ENCODE results near the gene TMED5. TPM values are rescaled to one million over a fixed set of nuclear protein-coding genes. Genes with fewer than 3 reads are reported as not detected.

TMED5 gene
- total RNA-seq, 1 donor, result 50.3 TPM

DNA sequence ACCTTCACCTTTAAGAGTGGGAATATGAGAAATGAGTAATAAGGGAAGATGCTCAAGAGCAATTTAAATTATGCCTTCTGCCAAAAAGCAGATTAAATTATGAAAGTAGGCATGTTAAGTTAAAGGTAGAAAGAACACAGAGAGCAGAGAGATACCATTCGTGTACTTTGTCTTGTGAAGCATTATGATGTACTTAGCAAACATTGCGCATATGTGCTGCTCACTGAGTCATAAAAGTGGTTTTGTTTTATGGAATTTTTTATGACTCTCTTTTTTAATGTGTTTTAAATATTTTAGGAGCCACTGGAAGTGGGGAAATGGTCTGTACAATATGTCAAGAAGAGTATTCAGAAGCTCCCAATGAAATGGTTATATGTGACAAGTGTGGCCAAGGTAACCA, 65.8 kb downstream of the TMED5 start:
- H3K4me2 ChIP-seq (ENCODE audit: insufficient read depth, low read length), result peak overlapping the region; percentile 21
- H3K9me3 ChIP-seq (ENCODE audit: low read depth, low read length), result no peaks in the 10 kb centered on the region
- H3K27me3 ChIP-seq (ENCODE audit: insufficient read depth, low read length), result no peaks in the 10 kb centered on the region
- TF ChIP-seq, protein P1, sequence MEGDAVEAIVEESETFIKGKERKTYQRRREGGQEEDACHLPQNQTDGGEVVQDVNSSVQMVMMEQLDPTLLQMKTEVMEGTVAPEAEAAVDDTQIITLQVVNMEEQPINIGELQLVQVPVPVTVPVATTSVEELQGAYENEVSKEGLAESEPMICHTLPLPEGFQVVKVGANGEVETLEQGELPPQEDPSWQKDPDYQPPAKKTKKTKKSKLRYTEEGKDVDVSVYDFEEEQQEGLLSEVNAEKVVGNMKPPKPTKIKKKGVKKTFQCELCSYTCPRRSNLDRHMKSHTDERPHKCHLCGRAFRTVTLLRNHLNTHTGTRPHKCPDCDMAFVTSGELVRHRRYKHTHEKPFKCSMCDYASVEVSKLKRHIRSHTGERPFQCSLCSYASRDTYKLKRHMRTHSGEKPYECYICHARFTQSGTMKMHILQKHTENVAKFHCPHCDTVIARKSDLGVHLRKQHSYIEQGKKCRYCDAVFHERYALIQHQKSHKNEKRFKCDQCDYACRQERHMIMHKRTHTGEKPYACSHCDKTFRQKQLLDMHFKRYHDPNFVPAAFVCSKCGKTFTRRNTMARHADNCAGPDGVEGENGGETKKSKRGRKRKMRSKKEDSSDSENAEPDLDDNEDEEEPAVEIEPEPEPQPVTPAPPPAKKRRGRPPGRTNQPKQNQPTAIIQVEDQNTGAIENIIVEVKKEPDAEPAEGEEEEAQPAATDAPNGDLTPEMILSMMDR (IDR thresholded peaks at IDR 0.05; ENCODE audit: extremely low read depth, low read depth, low read length), result no peak
- peaks cover 13% of the 10 kb centered on the region for H3K4me1 ChIP-seq (ENCODE audit: insufficient read depth, low read length)
- H3K36me3 ChIP-seq (ENCODE audit: insufficient read depth, low read length), result peaks cover 21% of the 10 kb centered on the region
- H3K79me2 ChIP-seq (ENCODE audit: insufficient read depth, low read length), result peaks cover 17% of the 10 kb centered on the region
- DNase-seq (ENCODE audit: insufficient read length, low spot score, missing footprints), result peak; percentile 56
- H4K20me1 ChIP-seq (ENCODE audit: insufficient read depth, low read length), result peaks cover 3% of the 10 kb centered on the region
- no peak overlapping the region for H3K4me3 ChIP-seq (ENCODE audit: insufficient read depth, low read length)
- H3K27ac ChIP-seq (ENCODE audit: low read depth, low read length), result peak overlapping the region; percentile 4
- H2AFZ ChIP-seq (ENCODE audit: low read length), result no peak overlapping the region

DNA sequence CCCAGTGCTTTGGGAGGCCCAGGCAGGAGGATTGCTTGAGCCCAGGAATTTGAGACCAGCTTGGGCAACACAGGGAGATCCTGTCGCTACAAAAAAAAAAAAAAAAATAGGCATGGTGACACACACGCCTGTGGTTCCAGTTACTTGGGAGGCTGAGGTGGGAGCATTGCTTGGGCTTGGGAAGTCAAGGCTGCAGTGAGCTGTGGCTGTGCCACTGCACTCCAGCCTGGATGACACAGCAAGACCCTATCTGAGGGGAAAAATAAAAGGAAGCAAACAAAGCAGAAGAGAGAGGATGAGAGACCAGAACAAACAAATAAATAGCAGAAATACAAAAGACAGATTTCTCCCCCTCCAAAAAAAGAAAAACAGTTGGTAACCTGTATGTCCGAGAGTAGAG, 67.1 kb downstream of the TMED5 start:
- no peak overlapping the region for H2AFZ ChIP-seq (ENCODE audit: low read length)
- no peak overlapping the region for H3K27ac ChIP-seq (ENCODE audit: low read depth, low read length)
- no peak for DNase-seq (ENCODE audit: insufficient read length, low spot score, missing footprints)
- H3K4me3 ChIP-seq (ENCODE audit: insufficient read depth, low read length), result no peak overlapping the region
- H3K4me2 ChIP-seq (ENCODE audit: insufficient read depth, low read length), result no peak overlapping the region
- no peaks in the 10 kb centered on the region for H3K9me3 ChIP-seq (ENCODE audit: low read depth, low read length)
- peaks cover 29% of the 10 kb centered on the region for H3K79me2 ChIP-seq (ENCODE audit: insufficient read depth, low read length)
- TF ChIP-seq, protein P1 (IDR thresholded peaks at IDR 0.05; ENCODE audit: extremely low read depth, low read depth, low read length), result no peak
- H3K27me3 ChIP-seq (ENCODE audit: insufficient read depth, low read length), result no peaks in the 10 kb centered on the region
- H3K36me3 ChIP-seq (ENCODE audit: insufficient read depth, low read length), result peaks cover 15% of the 10 kb centered on the region
- H3K4me1 ChIP-seq (ENCODE audit: insufficient read depth, low read length), result peaks cover 13% of the 10 kb centered on the region
- peaks cover 3% of the 10 kb centered on the region for H4K20me1 ChIP-seq (ENCODE audit: insufficient read depth, low read length)

DNA sequence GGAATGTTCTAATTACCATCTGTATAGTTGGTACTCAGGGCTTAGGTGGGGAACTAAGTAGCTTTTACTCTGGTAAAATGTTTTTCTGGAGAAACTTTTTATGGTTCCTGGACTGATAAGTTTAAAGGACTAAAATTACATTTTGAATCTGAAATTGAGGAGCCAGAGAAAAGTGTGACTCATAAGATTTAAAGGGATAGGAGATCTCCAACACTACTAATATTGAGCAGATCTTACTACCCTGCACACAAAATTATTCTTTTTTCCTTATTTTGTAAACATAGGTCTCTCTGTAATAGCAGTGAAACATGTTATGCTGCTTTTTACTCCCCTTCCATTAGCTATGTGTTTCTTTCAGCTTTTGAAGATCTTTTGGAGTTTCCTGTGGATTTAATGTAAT, 68.7 kb downstream of the TMED5 start:
- no peak overlapping the region for H3K4me3 ChIP-seq (ENCODE audit: insufficient read depth, low read length)
- H3K4me1 ChIP-seq (ENCODE audit: insufficient read depth, low read length), result peaks cover 13% of the 10 kb centered on the region
- H2AFZ ChIP-seq (ENCODE audit: low read length), result peak overlapping the region; percentile 5
- peak; percentile 18 for DNase-seq (ENCODE audit: insufficient read length, low spot score, missing footprints)
- H3K27ac ChIP-seq (ENCODE audit: low read depth, low read length), result peak overlapping the region; percentile 31
- TF ChIP-seq, protein P1 (IDR thresholded peaks at IDR 0.05; ENCODE audit: extremely low read depth, low read depth, low read length), result no peak
- peaks cover 8% of the 10 kb centered on the region for H3K36me3 ChIP-seq (ENCODE audit: insufficient read depth, low read length)
- H3K9me3 ChIP-seq (ENCODE audit: low read depth, low read length), result no peaks in the 10 kb centered on the region
- no peaks in the 10 kb centered on the region for H3K27me3 ChIP-seq (ENCODE audit: insufficient read depth, low read length)
- peaks cover 3% of the 10 kb centered on the region for H4K20me1 ChIP-seq (ENCODE audit: insufficient read depth, low read length)
- peak overlapping the region; percentile 51 for H3K4me2 ChIP-seq (ENCODE audit: insufficient read depth, low read length)
- H3K79me2 ChIP-seq (ENCODE audit: insufficient read depth, low read length), result peaks cover 45% of the 10 kb centered on the region

DNA sequence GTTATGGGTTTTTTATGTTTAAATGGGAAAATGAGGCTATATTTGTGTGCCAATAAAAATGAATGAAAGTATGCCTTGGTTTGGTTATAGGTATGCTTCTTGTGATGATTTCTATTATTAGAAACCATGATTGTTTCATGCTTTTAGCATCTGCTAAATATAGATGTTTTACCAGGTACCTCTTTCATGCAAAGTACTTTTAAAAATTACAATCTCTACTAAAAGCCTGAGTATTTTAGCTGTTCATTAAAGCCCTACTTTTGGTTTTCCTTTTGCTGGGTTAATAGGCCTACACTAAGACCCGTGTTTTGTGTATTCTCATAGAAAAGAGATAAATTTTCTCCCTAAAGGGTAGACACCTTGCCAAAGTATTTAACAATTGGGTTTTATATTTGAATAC, 69.1 kb downstream of the TMED5 start:
- Histone ChIP-seq H2AFZ (ENCODE audit: low read length) (no peak overlapping the region), H3K9me3 (ENCODE audit: low read depth, low read length) (no peaks in the 10 kb centered on the region), H3K27me3 (ENCODE audit: insufficient read depth, low read length) (no peaks in the 10 kb centered on the region), H3K27ac (ENCODE audit: low read depth, low read length) (peak overlapping the region; percentile 31), H3K79me2 (ENCODE audit: insufficient read depth, low read length) (peaks cover 47% of the 10 kb centered on the region), H3K4me1 (ENCODE audit: insufficient read depth, low read length) (peaks cover 13% of the 10 kb centered on the region), H4K20me1 (ENCODE audit: insufficient read depth, low read length) (peaks cover 3% of the 10 kb centered on the region), H3K4me3 (ENCODE audit: insufficient read depth, low read length) (no peak overlapping the region), H3K36me3 (ENCODE audit: insufficient read depth, low read length) (peaks cover 3% of the 10 kb centered on the region), H3K4me2 (ENCODE audit: insufficient read depth, low read length) (peak overlapping the region; percentile 51)
- TF ChIP-seq, protein P1 (IDR thresholded peaks at IDR 0.05; ENCODE audit: extremely low read depth, low read depth, low read length), result no peak
- DNase-seq (ENCODE audit: insufficient read length, low spot score, missing footprints), result peak; percentile 21
